Activated naive CD8-positive, alpha-beta T cell (primary cell): ENCODE data around the gene EYS.

Experiments used
- H3K27ac Mint-ChIP-seq: one replicate; pipeline ENCODE4 v1.8.0; 2021; ENCODE audit warnings: mixed read lengths
- H3K27me3 Mint-ChIP-seq: one replicate; pipeline ENCODE4 v1.8.0; 2021; ENCODE audit warnings: mixed read lengths
- H3K36me3 Mint-ChIP-seq: one replicate; pipeline ENCODE4 v1.8.0; 2021; ENCODE audit warnings: mixed read lengths
- H3K4me1 Mint-ChIP-seq: one replicate; pipeline ENCODE4 v1.8.0; 2021; ENCODE audit warnings: low read depth, mixed read lengths
- H3K4me3 Mint-ChIP-seq: one replicate; pipeline ENCODE4 v1.8.0; 2021; ENCODE audit warnings: mild to moderate bottlenecking, mixed read lengths
- H3K9me3 Mint-ChIP-seq: one replicate; pipeline ENCODE4 v1.8.0; 2021; ENCODE audit warnings: low read depth, mixed read lengths

EYS gene

DNA sequence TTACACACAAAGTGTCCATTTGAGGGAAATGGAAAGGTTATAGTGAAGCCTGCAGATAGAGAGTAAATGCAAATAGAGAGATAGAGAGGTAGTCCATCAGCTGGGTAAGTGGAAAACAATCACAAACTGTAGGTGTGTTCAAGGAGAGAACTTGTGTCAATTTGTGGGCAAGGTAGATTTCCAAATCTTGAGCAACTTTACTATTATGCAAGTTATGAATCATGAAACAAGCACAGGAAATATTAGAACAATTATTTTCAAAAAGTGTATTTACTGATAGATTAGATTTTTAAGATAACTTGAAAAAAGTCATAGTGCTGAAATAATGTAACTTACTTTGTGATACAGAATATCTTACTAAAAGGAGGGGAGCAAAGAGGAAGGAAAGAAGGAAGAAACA is 792.9 kb downstream of the EYS start:
- H3K27me3 Mint-ChIP-seq = no peaks in the 10 kb centered on the region
- H3K27ac Mint-ChIP-seq = no peak overlapping the region
- peaks cover 6% of the 10 kb centered on the region for H3K9me3 Mint-ChIP-seq
- no peaks in the 10 kb centered on the region for H3K36me3 Mint-ChIP-seq
- no peaks in the 10 kb centered on the region for H3K4me1 Mint-ChIP-seq
- no peak overlapping the region for H3K4me3 Mint-ChIP-seq

GRCh38 chr6:64912966-64913365 is 794.1 kb downstream of the EYS start:
- Mint-ChIP-seq H3K36me3 (no peaks in the 10 kb centered on the region), H3K9me3 (peaks cover 3% of the 10 kb centered on the region), H3K4me3 (no peak overlapping the region), H3K27ac (no peak overlapping the region), H3K4me1 (no peaks in the 10 kb centered on the region), H3K27me3 (no peaks in the 10 kb centered on the region)

DNA sequence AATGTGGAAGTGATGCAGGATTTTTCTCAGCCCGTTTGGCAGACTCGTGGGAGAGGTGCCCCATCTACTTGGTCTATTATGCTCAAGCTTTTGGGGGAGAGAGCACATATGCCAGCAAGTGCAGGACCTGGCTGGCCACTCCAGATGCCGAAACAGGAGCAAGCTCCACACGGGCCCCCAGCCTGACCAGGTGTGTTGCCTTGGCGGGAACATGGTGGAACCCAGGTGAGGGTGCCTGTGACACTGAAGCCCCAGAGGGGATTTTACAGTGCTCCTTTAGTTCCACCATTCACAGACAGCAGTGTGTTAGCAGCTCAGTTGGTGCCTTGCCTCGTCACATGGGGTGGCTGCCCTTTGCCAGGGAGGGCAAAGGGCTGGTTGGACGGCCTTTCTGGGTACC is 798.9 kb downstream of the EYS start:
- no peaks in the 10 kb centered on the region for H3K36me3 Mint-ChIP-seq
- H3K27me3 Mint-ChIP-seq = no peaks in the 10 kb centered on the region
- H3K9me3 Mint-ChIP-seq = peaks cover 5% of the 10 kb centered on the region
- H3K4me1 Mint-ChIP-seq = no peaks in the 10 kb centered on the region
- no peak overlapping the region for H3K4me3 Mint-ChIP-seq
- no peak overlapping the region for H3K27ac Mint-ChIP-seq

DNA sequence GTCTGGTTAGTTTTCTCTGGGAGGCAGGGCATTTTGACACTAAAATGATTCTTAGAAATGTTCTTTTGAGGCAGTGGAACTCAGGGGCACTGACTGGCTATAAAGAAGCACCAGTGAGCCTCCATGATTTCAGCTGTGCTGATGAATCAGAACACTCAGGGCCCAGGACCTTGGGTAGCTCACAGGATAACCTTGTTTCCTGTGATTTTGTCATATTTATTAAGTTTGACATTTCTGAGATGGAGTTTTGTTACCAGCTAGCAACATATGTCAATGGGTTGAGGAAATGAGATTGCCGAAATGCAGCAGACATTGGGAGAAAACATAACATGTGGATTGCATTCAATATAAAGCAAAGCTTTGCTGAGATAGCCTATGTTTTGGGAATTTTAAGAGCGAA is 802.4 kb downstream of the EYS start:
- Mint-ChIP-seq H3K9me3 (peaks cover 12% of the 10 kb centered on the region), H3K4me3 (no peak overlapping the region), H3K4me1 (no peaks in the 10 kb centered on the region), H3K27me3 (no peaks in the 10 kb centered on the region), H3K36me3 (no peaks in the 10 kb centered on the region), H3K27ac (no peak overlapping the region)

GRCh38 chr6:64902596-64902995 is 804.4 kb downstream of the EYS start:
- peaks cover 15% of the 10 kb centered on the region for H3K9me3 Mint-ChIP-seq
- H3K4me1 Mint-ChIP-seq = no peaks in the 10 kb centered on the region
- H3K36me3 Mint-ChIP-seq = no peaks in the 10 kb centered on the region
- no peak overlapping the region for H3K4me3 Mint-ChIP-seq
- H3K27me3 Mint-ChIP-seq = no peaks in the 10 kb centered on the region
- no peak overlapping the region for H3K27ac Mint-ChIP-seq

DNA sequence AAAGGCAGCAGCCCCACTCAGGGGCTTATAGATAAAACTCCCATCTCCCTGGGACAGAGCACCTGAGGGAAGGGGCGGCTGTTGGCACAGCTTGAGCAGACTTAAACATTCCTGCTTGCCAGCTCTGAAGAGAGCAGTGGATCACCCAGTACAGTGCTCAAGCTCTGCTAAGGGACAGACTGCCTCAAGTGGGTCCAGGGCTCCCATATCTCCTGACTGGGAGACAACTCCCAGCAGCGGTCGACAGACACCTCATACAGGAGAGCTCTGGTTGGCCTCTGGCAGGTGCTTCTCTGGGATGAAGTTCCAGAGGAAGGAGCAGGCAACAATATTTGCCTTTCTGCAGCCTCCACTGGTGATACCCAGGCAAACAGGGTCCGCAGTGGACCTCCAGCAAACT is 810.1 kb downstream of the EYS start:
- Mint-ChIP-seq H3K4me3 (no peak overlapping the region), H3K27ac (no peak overlapping the region), H3K4me1 (no peaks in the 10 kb centered on the region), H3K9me3 (peaks cover 7% of the 10 kb centered on the region), H3K27me3 (no peaks in the 10 kb centered on the region), H3K36me3 (no peaks in the 10 kb centered on the region)

- no peaks in the 10 kb centered on the region for H3K36me3 Mint-ChIP-seq
- H3K4me3 Mint-ChIP-seq = no peak overlapping the region
- H3K27ac Mint-ChIP-seq = no peak overlapping the region
- H3K4me1 Mint-ChIP-seq = no peaks in the 10 kb centered on the region
- H3K27me3 Mint-ChIP-seq = no peaks in the 10 kb centered on the region
- peaks cover 7% of the 10 kb centered on the region for H3K9me3 Mint-ChIP-seq
Observed at GRCh38 chr6:64895945-64896344, 811.1 kb downstream of the EYS start.

DNA sequence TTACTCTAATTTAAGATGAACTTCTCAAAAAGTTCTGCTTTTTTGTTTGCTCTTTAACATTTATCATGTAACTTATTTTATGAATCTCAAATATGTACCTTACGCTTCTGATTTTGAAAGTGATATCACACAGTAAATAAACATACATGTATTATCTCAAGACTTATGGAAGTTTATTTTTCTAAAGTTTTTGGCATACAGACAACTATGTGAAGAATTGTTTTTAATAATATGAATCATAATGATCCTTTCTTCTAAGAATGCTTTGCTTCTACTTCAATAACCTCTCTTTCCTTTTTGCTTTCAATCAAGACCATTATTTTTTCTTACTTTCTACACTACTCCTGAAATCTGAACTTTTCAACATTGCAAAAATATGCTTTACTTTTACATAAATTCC is 816.4 kb downstream of the EYS start:
- peaks cover 11% of the 10 kb centered on the region for H3K9me3 Mint-ChIP-seq
- H3K4me1 Mint-ChIP-seq = no peaks in the 10 kb centered on the region
- no peaks in the 10 kb centered on the region for H3K27me3 Mint-ChIP-seq
- H3K4me3 Mint-ChIP-seq = no peak overlapping the region
- no peak overlapping the region for H3K27ac Mint-ChIP-seq
- no peaks in the 10 kb centered on the region for H3K36me3 Mint-ChIP-seq

GRCh38 chr6:64889144-64889543 is 817.9 kb downstream of the EYS start:
- Mint-ChIP-seq H3K9me3 (peaks cover 14% of the 10 kb centered on the region), H3K27me3 (no peaks in the 10 kb centered on the region), H3K36me3 (no peaks in the 10 kb centered on the region), H3K27ac (no peak overlapping the region), H3K4me3 (no peak overlapping the region), H3K4me1 (no peaks in the 10 kb centered on the region)

- peaks cover 16% of the 10 kb centered on the region for H3K9me3 Mint-ChIP-seq
- H3K27ac Mint-ChIP-seq = no peak overlapping the region
- H3K4me3 Mint-ChIP-seq = no peak overlapping the region
- no peaks in the 10 kb centered on the region for H3K36me3 Mint-ChIP-seq
- H3K27me3 Mint-ChIP-seq = no peaks in the 10 kb centered on the region
- no peaks in the 10 kb centered on the region for H3K4me1 Mint-ChIP-seq
Observed at GRCh38 chr6:64874776-64875175, 832.2 kb downstream of the EYS start.

- no peaks in the 10 kb centered on the region for H3K27me3 Mint-ChIP-seq
- peaks cover 20% of the 10 kb centered on the region for H3K9me3 Mint-ChIP-seq
- H3K36me3 Mint-ChIP-seq = no peaks in the 10 kb centered on the region
- no peak overlapping the region for H3K4me3 Mint-ChIP-seq
- H3K27ac Mint-ChIP-seq = no peak overlapping the region
- H3K4me1 Mint-ChIP-seq = no peaks in the 10 kb centered on the region
Observed at GRCh38 chr6:64872633-64873032, 834.4 kb downstream of the EYS start.

- Mint-ChIP-seq H3K36me3 (no peaks in the 10 kb centered on the region), H3K27ac (no peak overlapping the region), H3K4me1 (no peaks in the 10 kb centered on the region), H3K27me3 (no peaks in the 10 kb centered on the region), H3K4me3 (no peak overlapping the region), H3K9me3 (peaks cover 6% of the 10 kb centered on the region)
Observed at GRCh38 chr6:64861039-64861651, 845.9 kb downstream of the EYS start.

- Mint-ChIP-seq H3K4me1 (no peaks in the 10 kb centered on the region), H3K27me3 (no peaks in the 10 kb centered on the region), H3K36me3 (no peaks in the 10 kb centered on the region), H3K27ac (no peak overlapping the region), H3K9me3 (peaks cover 9% of the 10 kb centered on the region), H3K4me3 (no peak overlapping the region)
Observed at GRCh38 chr6:64860203-64860602, 846.8 kb downstream of the EYS start.

GRCh38 chr6:64850121-64850520 is 856.9 kb downstream of the EYS start:
- no peak overlapping the region for H3K4me3 Mint-ChIP-seq
- peaks cover 23% of the 10 kb centered on the region for H3K9me3 Mint-ChIP-seq
- H3K27ac Mint-ChIP-seq = no peak overlapping the region
- no peaks in the 10 kb centered on the region for H3K36me3 Mint-ChIP-seq
- H3K4me1 Mint-ChIP-seq = no peaks in the 10 kb centered on the region
- H3K27me3 Mint-ChIP-seq = no peaks in the 10 kb centered on the region

DNA sequence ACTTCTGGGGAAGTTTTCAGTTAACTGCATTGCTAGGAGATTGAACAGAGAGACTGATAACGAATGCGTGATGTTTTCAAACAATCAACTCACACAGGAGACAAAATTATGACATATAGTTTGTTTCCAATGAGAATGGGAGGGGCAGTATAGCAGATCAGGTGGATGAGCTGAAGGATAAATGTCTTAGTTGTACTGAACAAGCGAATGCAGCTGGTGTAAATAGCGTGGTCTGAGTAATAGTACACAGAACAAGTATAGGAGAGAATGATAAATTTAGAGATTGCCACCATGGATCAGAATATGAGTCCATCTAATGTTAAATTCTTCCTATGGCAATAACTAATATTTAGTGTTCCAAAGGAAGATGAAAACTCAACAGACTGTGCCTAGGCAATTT is 858.6 kb downstream of the EYS start:
- Mint-ChIP-seq H3K9me3 (peaks cover 20% of the 10 kb centered on the region), H3K4me1 (no peaks in the 10 kb centered on the region), H3K4me3 (no peak overlapping the region), H3K27me3 (no peaks in the 10 kb centered on the region), H3K36me3 (no peaks in the 10 kb centered on the region), H3K27ac (no peak overlapping the region)

DNA sequence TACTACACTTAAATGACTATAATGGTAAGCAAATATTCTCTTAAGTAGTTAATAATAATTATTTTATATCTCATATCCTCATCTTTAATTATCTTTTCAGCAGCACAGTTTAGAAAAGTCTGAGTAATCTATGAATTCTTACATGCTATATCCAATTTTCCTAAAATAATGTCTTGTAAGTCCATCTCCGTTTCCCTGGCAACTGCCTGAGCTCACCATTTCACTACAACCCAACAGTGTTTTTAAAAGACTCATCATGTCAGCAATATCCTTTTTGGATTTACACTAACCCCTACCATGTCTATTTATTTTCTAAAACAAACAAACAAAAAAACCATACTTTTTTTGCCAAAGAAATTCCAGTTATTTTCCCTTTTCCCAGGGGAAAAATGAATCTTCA is 859.6 kb downstream of the EYS start:
- Mint-ChIP-seq H3K36me3 (no peaks in the 10 kb centered on the region), H3K27me3 (no peaks in the 10 kb centered on the region), H3K4me1 (no peaks in the 10 kb centered on the region), H3K4me3 (no peak overlapping the region), H3K9me3 (peaks cover 16% of the 10 kb centered on the region), H3K27ac (no peak overlapping the region)
